HG03103 (cell line): ENCODE measurements around the gene ZCWPW1.

Experiments used
- ATAC-seq: cut with Tn5 transposase; IDR thresholded peaks from one replicate; pipeline ENCODE4 v1.9.1; 2021; ENCODE audit warnings: low read depth; ENCODE audit not compliant: unreplicated experiment

Gene ZCWPW1, protein sequence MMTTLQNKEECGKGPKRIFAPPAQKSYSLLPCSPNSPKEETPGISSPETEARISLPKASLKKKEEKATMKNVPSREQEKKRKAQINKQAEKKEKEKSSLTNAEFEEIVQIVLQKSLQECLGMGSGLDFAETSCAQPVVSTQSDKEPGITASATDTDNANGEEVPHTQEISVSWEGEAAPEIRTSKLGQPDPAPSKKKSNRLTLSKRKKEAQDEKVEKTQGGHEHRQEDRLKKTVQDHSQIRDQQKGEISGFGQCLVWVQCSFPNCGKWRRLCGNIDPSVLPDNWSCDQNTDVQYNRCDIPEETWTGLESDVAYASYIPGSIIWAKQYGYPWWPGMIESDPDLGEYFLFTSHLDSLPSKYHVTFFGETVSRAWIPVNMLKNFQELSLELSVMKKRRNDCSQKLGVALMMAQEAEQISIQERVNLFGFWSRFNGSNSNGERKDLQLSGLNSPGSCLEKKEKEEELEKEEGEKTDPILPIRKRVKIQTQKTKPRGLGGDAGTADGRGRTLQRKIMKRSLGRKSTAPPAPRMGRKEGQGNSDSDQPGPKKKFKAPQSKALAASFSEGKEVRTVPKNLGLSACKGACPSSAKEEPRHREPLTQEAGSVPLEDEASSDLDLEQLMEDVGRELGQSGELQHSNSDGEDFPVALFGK

DNA sequence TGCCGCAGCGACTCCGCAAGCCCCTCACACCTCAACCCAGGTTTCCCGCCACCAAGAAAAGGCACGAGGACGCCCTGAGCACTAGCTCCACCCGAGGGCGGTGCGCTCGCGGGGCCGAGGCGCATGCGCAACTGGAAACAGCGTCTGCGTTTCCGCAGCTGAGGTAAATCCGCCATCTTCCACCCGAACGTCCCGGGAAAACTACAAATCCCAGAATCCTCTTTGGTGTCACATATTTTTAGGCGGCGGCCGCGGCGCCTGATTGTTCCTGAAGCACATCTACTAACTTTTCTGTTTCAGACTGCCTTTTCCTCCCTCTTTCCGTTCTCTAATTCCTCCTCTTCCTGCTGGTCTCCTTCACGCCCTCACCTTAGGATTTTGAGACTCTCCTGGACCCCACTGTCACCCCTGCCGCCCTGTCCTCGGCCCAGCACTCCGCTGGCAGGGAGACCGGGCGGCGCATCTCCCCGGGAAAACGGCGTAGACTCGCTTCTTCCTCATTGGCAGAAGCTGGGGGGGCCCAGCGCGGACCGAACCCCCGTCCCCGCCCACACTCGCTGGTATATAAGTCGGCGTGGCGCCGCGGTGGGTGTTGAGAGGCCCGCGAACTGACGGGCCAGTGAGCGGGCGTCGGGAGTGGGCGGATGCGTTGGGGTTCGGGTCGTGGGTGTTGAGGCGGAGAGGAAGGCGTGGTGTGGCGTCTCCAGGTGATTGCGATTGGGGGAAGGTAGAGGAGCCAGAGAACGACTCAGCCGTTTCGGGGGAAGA, at the start of gene ZCWPW1:
Gene ZCWPW1 (minus strand): TSS at position 505 of the 768 bp plus-strand sequence. CDS start 8,054 bp downstream, outside the sequence.
- ATAC-seq, result peak; percentile 38

DNA sequence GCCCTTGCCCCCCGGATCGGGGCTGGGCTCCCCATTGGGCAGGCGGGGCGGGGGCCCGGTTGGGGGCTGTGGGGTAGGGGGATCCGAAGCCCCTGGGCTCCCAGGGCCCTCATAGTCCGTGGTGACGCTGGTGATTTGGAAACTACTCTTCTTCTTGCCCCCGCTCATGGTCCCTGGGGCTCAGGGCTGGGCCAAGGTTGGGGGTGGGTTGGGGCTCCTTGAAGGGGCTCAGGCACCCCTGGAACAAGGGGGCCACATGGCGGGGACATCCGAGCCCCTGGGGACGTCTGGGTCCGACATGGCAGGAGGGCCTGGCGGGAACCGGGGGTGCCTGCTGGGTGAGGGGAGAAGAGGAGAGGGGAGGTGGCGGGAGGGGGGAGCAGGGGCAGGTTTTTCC, 49.4 kb upstream of the ZCWPW1 start:
- no peak for ATAC-seq

DNA sequence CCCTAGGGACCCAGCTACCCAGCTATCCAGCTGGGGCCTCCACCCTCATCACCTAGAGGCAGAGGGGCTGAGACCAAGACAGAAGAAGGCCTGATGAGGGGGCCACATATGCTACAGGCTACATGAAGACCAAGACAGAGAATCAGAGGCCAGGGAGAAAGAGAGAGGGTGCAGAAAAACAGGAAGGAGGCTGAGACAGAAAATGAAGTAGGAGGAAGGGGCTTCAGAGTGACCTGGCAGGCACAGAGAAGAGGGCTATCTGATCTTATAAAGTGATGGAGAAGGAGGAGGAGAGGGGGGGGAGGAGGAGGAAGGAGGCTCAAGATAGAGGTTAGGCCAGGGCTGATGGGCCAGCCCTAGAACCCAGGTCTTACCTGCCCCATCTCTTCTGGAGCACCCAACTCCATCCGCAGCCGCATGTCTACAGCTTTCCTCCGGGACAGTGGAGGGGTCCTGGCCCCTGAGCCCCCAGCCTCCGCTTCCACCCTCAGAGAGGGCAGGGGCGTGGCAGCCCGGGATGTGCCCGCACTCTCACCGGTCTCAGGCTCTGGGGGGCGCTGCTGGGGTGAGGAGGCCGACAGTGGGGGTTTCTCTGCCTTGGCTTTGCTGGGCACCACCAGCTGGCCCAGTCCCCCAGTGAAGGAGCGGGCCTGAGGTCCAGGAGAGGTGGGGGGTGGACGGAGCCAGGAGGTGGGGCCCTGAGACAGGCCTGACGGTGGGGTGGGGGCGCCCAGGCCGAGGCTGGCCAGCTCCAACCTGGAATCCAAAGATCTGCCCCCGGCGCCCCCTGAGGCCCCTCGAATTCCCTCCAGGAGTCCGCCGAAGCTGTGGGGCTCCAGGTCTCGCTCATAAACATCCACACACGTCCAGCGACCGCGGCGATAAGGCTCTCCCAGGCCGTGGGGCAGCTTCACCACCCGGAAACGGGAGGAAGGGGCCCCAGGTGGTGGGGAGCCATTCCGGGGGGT, 48.7 kb upstream of the ZCWPW1 start:
- ATAC-seq, result no peak

DNA sequence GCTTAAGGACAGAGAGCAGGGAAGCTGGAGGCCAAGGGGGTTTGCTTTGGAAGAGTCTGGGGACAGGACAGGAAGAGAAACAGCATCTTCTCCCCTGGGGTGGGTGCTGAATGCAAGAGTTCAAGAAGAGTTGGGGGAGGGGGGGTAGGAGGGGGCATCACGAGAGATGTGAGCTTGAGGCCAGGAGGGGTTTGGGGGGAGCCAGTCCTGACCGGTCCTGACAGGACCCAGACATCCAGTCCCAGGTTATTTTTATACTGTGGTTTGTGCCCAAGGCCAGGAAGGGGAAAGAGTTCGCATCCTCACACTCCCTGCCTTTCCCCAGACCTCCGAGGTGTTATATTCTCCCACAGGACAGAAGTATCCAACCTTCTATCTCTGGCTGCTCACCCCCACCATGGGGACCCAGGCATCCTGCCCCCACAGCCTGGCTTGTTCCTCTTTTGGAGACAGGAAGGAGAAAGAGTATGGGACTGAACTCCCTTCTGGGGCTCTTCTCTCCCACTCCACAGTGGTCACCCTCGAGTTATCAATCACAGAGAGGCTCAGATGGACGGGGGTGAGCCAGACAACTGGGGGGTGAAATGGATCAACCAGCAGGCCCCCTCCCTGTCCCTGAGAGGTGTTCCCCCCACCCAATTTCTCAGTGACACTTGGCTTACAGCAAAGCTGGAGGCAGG, 47.7 kb upstream of the ZCWPW1 start:
- ATAC-seq, result no peak

DNA sequence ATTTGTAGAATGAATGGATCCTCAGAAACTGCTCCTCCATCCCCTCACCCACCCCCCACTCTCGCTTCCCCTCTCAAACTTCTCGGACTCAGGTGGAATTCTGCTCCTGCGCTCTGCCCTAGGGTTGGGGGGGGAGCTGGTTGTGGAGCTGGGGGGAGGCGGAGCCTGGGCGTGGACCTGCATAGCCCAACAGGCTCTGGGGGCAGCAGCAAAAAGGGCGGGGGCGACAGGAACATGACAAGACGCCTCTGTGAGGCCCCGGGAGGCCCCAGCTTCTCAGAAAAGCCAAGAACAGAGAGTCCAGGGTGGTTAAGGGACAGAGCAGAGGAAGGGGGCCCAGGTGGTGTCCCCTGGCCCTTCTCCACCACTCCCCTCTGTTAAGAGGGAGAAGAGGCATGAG, 47.0 kb upstream of the ZCWPW1 start:
- ATAC-seq, result no peak

DNA sequence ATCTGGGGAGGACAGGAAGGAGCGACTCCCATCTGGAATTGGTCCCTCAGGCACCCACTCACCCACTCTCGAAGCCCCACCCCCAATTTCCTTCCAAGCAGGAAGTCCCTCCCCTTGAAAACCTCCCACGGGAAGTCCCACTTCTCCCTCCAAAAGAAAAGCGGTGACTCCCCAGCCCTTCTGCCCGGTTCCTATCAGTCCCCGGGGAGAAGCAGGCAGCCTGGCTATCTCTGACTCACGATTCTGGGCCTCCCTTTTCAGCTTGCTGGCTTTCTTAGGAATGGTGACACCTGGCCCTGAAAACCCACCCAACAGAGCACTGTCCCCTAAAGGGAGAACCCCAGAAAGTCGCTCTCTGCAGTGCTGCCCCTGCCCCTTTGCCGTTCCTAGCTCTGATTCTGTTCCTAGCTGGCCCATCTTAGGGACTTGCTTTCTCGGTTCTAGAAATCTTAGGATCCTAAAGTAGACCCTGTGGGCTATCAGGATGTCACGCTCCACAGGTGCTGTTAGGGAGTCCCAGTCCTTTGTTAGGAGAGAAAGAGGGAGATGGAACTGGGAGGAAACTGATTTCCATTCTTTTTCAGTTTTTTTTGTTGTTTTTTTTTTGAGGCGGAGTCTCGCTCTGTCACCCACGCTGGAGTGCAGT, 44.5 kb upstream of the ZCWPW1 start:
- no peak for ATAC-seq

DNA sequence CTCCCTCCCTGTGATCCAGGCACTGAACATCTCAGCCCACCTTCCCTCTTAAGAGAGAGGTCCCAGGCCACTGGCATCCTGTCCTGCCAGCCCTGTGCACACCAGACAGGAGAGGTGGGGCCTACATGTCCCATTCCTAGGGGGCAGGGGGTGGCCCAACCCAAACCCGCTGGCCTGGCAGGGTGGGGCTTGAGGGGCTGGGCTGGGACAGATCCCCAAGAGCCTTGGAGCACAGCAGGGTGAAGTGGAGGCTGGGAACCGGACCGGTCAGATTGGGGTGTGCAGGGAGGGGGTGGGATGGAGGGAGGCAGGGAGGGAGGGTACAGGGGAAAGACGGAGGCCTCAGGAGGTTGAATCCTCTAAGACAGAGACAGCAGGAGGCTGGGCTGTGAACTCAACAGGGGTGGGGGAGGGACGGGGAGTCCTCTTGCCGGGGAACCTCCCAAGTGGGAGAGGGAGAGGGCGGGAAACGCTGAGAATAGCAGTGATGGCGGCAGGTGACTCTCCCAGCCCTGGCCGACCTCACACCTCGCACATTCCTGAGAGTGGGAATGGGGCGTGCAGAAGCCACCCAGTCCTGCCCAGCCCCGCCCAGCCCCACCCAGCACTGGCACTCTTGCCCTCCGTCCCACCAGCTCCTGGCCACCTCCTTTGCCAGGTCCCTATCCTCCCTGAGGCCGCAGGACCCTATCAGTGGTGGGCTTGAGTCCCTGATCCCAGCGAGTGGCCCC, 43.8 kb upstream of the ZCWPW1 start:
- ATAC-seq, result no peak

DNA sequence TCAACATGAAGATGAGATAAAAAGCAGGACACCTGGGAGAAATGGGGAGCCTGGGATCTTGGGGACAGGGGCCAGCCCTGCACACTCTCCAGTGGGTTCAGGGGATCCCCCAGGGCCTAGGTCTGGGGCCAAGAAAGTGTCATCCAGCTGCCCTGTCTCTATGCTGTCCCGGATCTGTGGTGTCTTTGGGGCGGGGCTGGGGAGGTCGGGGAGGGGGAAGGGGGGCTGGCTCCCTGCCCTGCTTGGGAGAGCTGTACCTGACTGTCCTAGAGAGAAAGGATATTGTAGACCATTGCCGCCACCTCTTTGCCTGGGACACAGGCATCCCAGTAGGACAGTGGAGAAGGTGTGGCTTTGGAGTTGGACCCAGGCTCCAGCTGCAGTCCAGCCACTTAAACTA, 42.5 kb upstream of the ZCWPW1 start:
- no peak for ATAC-seq

DNA sequence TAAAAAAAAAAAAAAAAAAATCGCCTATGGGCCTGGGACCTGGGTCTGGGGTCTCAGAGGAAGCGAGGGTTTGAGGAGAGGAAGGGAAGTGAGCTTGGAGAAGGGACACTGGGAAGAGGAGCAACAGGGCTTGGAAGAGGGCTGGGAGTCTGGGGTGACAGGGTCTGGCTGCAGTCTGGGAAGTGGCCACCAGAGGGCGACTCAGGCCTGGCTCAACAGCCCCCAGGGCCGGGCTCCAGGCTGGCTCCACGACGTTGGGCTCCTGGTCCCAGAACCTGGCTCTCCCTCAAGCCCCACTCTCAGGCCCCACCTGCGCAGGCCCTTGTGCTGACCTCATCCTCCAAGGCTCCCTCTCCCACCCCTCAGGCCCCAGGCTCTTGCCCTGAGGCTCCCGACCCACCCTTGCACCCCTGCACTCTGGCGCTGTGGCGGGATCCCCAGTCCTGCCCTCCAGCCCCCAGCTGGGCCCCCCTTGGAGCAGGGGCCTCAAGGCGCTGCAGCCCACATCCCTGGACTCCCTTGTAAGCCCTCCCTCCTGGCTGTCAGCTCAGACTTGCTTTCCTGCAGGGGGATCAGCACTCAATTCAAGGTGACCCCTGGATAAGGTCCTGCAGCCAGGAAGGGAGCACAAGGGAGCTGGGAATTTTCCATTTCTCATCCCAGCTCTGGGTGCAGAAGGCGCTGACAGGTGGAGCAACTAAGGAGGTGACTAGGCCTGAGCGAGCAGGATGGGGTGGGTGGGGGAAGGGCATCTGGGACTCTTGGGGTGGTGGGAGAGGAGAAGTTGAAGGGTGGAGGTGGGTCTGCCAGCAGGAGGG, 40.9 kb upstream of the ZCWPW1 start:
- no peak for ATAC-seq

DNA sequence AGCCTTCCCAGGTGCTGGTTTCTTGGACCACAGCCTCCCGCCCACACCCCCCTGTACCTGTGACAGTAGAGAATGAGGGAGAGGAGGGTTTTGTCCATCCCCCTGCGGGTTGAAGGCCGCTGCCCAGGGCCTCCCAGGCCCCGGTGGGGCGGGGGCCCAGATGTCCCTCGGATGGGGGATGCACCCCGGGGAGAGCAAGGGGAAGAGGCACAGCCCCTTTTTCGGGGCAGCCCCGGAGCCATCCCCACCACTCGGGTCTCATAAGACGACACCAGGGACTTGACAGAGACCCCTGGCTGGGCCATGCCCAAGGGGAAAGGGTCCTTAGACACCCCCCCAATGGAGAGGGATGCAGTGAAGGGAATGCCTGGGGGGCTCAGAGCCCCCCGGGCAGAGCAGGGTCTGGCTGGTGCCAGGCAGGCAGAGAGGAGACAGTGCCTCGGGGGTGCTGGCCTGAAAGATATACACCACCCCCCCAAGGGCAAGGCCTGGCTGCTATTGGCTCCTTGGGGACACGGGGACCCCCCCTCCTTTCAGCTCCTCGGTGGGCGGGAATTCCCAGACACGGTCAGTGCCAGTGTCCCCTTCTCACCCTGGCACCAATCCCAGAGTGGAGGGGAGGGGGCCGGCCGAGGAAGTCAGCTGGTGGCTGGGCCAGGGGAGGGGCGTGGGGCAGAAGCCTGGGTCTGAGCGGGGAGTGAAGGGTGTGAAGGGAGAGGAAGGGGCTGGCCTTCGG, 39.3 kb upstream of the ZCWPW1 start:
- ATAC-seq, result no peak

DNA sequence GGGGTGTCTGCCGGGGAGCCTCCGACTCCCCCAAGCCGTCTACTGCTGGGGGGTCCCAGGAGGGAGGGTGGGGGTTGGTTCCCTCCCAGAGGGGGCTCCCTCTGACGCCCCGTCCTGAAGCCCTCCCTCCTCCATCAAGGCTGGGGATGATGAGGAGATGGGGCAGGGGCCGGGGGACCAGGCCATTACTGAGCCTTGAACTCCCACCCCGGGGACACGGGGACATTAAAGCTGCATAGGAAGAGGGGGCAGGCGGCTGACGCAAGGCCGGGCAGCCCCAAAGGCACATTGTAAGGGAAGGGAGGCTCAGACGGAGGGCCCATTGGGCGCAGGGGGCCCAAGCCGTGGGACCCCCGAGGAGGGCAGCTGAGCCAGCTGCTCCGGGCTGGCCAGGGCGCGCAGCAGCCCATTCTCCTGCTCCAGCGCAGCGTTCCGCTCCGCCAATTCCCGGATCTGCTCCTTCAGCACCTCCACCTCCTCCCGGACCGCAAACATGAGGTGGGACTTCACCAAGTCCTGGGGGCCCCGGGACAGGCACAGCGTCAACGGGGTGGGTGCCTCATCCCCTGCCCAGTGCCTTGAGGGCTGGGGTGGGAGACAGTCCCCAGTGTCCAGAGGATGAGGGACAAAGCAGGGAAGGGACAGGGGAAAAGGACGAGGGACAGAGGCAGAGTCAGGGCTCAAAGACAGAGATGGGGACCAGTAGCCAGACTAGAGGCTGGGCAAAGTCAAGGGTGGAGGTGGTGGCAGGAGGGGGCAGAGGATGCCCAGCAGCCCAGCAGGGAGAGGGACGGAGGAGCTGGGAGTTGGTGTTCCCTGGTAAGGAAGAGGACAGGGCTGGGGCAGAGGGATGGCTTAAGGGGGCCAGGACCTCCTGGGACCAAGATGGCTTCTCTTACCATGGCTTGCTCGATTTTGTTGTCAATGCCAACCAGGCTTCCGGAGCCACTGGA, 38.4 kb upstream of the ZCWPW1 start:
- no peak for ATAC-seq

DNA sequence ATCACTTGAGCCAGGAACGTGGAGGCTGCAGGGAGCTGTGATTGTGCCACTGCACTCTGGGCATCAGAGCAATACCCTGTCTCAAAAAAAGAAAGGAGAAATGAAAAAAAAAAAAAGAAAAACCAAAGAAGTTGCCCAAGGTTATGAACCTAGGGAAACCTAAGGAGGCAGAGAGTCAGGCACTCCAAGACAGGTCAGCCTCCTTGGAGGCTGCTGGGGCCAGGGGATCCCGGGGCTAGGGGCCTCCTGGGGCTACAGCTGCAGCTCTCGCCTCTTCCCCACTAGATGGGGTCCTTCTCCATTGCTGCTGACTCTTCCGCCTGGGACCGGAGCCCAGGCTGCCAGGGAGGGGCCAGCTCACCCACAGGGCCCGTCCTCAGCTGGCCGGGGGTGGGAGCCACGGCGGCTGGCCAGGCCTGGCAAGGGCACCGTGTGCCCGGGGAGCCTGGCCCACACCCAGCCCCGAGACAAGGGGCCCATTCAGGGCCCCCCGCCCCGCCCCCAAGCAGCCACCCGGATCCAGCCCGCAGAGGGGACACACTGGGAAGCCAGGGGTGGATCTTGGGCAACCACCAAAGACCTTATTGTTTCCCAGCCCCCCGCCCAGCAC, 37.3 kb upstream of the ZCWPW1 start:
- no peak for ATAC-seq

DNA sequence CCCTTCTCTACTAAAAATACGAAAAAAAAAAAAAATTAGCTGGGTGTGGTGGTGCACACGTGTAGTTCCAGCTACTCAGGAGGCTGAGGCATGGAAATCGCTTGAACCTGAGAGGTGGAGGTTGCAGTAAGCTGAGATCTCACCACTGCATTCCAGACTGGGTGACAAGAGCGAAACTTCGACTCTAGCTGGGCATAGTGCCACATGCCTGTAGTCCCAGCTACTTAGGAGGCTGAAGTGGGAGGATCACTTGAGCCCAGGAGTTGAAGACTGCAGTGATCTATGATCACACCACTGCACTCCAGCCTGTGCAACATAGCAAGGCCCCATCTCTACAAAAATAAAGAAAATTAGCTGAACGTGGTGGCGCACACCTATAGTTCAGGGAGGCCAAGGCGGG, 36.8 kb upstream of the ZCWPW1 start:
- no peak for ATAC-seq

DNA sequence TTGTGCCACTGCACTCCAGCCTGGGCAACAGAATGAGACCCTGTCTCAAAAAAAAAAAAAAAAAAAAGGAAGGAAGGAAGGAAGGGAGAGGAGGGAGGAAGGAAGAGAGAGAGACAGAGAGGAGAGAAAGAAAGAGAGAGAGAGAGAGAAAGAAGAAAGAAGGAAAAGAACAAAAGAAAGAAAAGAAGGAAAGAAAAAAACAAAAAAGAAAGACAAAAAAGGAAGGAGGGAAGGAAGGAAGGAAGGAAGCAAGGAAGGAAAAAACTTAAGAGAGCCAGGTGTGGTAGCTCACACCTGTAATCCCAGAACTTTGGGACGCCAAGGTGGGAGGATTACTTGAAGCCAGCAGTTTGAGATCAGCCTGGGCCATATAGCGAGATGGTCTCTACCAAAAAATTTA, 36.3 kb upstream of the ZCWPW1 start:
- ATAC-seq, result no peak

DNA sequence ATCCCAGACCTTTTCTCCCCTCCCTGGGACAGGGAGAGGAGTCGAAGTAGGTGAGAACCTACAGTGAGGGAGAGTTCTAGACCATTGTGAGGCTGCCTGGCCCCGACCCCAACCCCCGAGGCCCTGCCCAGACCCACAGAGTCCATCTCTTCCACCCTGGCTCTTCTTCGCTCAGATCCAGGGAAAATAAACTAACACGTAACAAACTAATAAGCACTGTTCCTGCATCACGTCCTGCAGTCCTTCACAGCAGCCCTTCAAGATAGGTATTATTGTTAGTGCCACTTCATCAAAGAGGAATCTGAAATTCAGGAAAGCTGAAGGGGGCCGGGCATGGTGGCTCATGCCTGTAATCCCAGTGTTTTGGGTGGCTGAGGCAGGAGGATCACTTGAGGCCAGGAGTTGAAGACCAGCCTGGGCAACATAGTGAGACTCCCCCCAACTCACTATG, 35.7 kb upstream of the ZCWPW1 start, which contains the start of gene SPACDR:
Gene SPACDR (minus strand): TSS at position 51 of the 451 bp plus-strand sequence. CDS start 235 bp downstream, outside the sequence.
- ATAC-seq, result no peak
